ENCODE measurements around the gene RNF135.

RNF135 gene

GRCh38 chr17:30952638-30953393, 18.0 kb upstream of the RNF135 start:
- no peak for TF ChIP-seq CTCF (IDR thresholded peaks at IDR 0.05)
- Histone ChIP-seq H3K9me3 (no peaks in the 10 kb centered on the region), H3K36me3 (no peaks in the 10 kb centered on the region), H3K27me3 (no peaks in the 10 kb centered on the region), H3K4me3 (ENCODE audit: low read depth in 1 of 2, low read length in 1 of 2) (peak overlapping the region; percentile 27 to 39), H3K27ac (peak overlapping the region; percentile 81), H3K4me1 (ENCODE audit: control insufficient read depth in 1 of 2, insufficient read depth in 1 of 2, low read depth in 1 of 2, low read length in 1 of 2) (peaks cover 32 to 33% of the 10 kb centered on the region in 2 experiments)

DNA sequence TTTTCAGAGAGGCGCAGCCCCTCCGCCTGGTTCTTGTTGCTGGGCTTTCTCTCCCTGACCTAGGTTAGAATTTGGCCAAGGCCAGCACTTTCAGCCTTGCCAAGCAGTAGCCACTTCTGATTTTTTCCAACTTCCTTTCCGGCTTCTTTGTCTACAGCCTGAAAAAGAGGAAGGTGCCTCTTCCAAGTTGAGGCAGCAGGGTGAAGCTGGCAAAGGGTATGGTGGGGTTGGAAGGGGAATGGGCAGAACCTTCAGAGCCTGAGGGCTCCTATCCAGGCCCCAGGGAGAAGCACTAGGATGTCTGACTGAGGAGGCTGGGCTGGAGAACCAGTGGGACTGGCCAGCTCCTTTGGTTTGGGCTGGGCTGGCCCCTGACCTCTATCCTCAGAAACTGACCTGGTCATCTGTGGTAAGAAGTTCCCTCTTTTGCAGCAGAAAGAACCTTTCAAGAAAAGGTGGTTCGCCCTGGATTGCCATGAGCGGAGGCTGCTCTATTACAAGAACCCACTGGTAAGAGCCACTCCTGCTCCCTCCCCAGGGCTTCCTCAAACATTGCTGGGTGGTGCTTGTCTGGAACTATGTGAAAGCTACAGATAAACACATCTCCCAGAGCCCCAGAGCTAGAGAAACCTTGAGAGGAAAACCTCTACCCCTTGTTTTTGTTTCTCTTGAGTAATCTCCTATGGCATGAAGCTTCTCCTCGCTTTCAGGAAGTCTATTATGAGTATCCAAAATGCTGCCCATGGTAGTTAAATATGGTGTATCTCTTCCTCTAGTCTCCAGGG, 16.6 kb upstream of the RNF135 start:
- Histone ChIP-seq H3K9me3 (no peaks in the 10 kb centered on the region), H3K27me3 (no peaks in the 10 kb centered on the region), H3K27ac (peak overlapping the region; percentile 81), H3K4me1 (ENCODE audit: control insufficient read depth in 1 of 2, insufficient read depth in 1 of 2, low read depth in 1 of 2, low read length in 1 of 2) (peaks cover 42 to 44% of the 10 kb centered on the region in 2 experiments), H3K36me3 (no peaks in the 10 kb centered on the region), H3K4me3 (ENCODE audit: low read depth in 1 of 2, low read length in 1 of 2) (peak overlapping the region in 1 of 2 experiments; percentile 39)
- TF ChIP-seq CTCF (IDR thresholded peaks at IDR 0.05) = no peak

- Histone ChIP-seq H3K27ac (no peak overlapping the region), H3K27me3 (no peaks in the 10 kb centered on the region), H3K9me3 (no peaks in the 10 kb centered on the region), H3K4me1 (ENCODE audit: control insufficient read depth in 1 of 2, insufficient read depth in 1 of 2, low read depth in 1 of 2, low read length in 1 of 2) (peaks cover 54 to 56% of the 10 kb centered on the region in 2 experiments), H3K4me3 (ENCODE audit: low read depth in 1 of 2, low read length in 1 of 2) (no peak overlapping the region), H3K36me3 (no peaks in the 10 kb centered on the region)
- no peak for TF ChIP-seq CTCF (IDR thresholded peaks at IDR 0.05)
Observed at GRCh38 chr17:30956764-30957374, 14.0 kb upstream of the RNF135 start.

GRCh38 chr17:30957741-30958140, 13.1 kb upstream of the RNF135 start:
- no peaks in the 10 kb centered on the region for H3K9me3 ChIP-seq
- no peak for TF ChIP-seq CTCF (IDR thresholded peaks at IDR 0.05)
- peak overlapping the region; percentile 6 to 29 for H3K4me3 ChIP-seq (ENCODE audit: low read depth in 1 of 2, low read length in 1 of 2)
- no peaks in the 10 kb centered on the region for H3K36me3 ChIP-seq
- H3K4me1 ChIP-seq (ENCODE audit: control insufficient read depth in 1 of 2, insufficient read depth in 1 of 2, low read depth in 1 of 2, low read length in 1 of 2) = peaks cover 48 to 49% of the 10 kb centered on the region in 2 experiments
- peak overlapping the region; percentile 68 for H3K27ac ChIP-seq
- H3K27me3 ChIP-seq = no peaks in the 10 kb centered on the region

- H3K36me3 ChIP-seq = no peaks in the 10 kb centered on the region
- no peaks in the 10 kb centered on the region for H3K27me3 ChIP-seq
- H3K27ac ChIP-seq = peak overlapping the region; percentile 68
- peak overlapping the region; percentile 6 to 29 for H3K4me3 ChIP-seq (ENCODE audit: low read depth in 1 of 2, low read length in 1 of 2)
- no peak for TF ChIP-seq CTCF (IDR thresholded peaks at IDR 0.05)
- peaks cover 43 to 44% of the 10 kb centered on the region in 2 experiments for H3K4me1 ChIP-seq (ENCODE audit: control insufficient read depth in 1 of 2, insufficient read depth in 1 of 2, low read depth in 1 of 2, low read length in 1 of 2)
- no peaks in the 10 kb centered on the region for H3K9me3 ChIP-seq
Observed at GRCh38 chr17:30958187-30958586, 12.7 kb upstream of the RNF135 start.
